K562 (cell line): ENCODE measurements around the gene FOXP4. TPM values are rescaled to one million over a fixed set of nuclear protein-coding genes. Genes with fewer than 3 reads are reported as not detected.

Experiments
- ATAC-seq: fragments of 200-7000 bp; cut with Tn5 transposase; 3 replicates; pipeline ENCODE4 v1.9.1; 2020; ENCODE audit warnings: moderate library complexity
- BruUV-seq: library from RNA; stranded (reverse); fragments of 400-500 nt; replicated peaks from 2 replicates; lab custom pipeline; 2021; lab: Mats Ljungman, UMichigan
- CTCF ChIA-PET: fragments of 300-600 bp; formaldehyde crosslinking; extraction: SDS; loops from one replicate; lab custom pipeline; 2021; ENCODE audit warnings: low intra/inter-chr PET ratio; lab: Yijun Ruan, JAX
- POLR2A ChIA-PET: fragments of 300-600, 350-650 bp; sonication (Branson Sonifier 250); formaldehyde crosslinking; extraction: SDS; loops from one replicate; lab custom pipeline; 2021; ENCODE audit warnings: antibody characterized with exemption, inconsistent platforms; lab: Yijun Ruan, JAX
- DNase-seq, 4 experiments: peaks; one replicate each; pipeline versions ENCODE4 v3.0.0 to v3.0.0-alpha.2; 2011 to 2018; ENCODE audit warnings: low spot score in 3 of 4, mixed read lengths in 3 of 4; ENCODE audit errors: extremely low read depth in 1 of 4
- FAIRE-seq: peaks from 2 replicates; lab custom pipeline; 2011; peaks lifted over from hg19 to GRCh38; lab: Jason Lieb, UNC
- H2AFZ ChIP-seq: 2 replicates; pipeline ENCODE4 v1.6.0; 2011; ENCODE audit warnings: low read depth, low read length, control low read depth, inconsistent platforms
- H3K27ac ChIP-seq: fragments of 200-600 bp; 3 replicates; pipeline ENCODE4 v1.8.0; 2011; ENCODE audit warnings: low read depth, mild to moderate bottlenecking, control low read depth, inconsistent platforms, low read length, moderate library complexity, mixed read lengths; ENCODE audit errors: extremely low read depth
- H3K27me3 ChIP-seq, 2 experiments: fragments of 300-600 bp in 1 of 2; 2 replicates in 1 of 2; 3 replicates in 1 of 2; pipeline versions ENCODE4 v1.6.0 to v1.8.0; 2011; ENCODE audit warnings: inconsistent platforms in 2 of 2, low read length in 2 of 2, mild to moderate bottlenecking in 1 of 2, mixed read lengths in 1 of 2, moderate library complexity in 1 of 2; ENCODE audit not compliant: control insufficient read depth in 2 of 2, insufficient read depth in 2 of 2
- H3K36me3 ChIP-seq: fragments of 300-600 bp; 3 replicates; pipeline ENCODE4 v1.8.0; 2011; ENCODE audit warnings: mild to moderate bottlenecking, low read length, inconsistent platforms; ENCODE audit not compliant: control insufficient read depth, insufficient read depth
- H3K4me1 ChIP-seq, 2 experiments: fragments of 200-600 bp in 1 of 2; replicated peaks in 1 of 2; 2 replicates in 1 of 2; 3 replicates in 1 of 2; pipeline versions ENCODE4 v1.5.1 to v1.8.0; 2011; ENCODE audit warnings: inconsistent platforms in 2 of 2, low read length in 2 of 2, mild to moderate bottlenecking in 1 of 2, mixed read lengths in 1 of 2, moderate library complexity in 1 of 2; ENCODE audit not compliant: control insufficient read depth in 2 of 2, insufficient read depth in 2 of 2
- H3K4me2 ChIP-seq: 2 replicates; pipeline ENCODE4 v1.6.1; 2011; ENCODE audit warnings: low read length, control low read depth, inconsistent platforms, mixed read lengths; ENCODE audit not compliant: insufficient read depth
- H3K4me3 ChIP-seq: fragments of 200-600 bp; sonication (generic), shearing (Covaris generic); 2 replicates; pipeline ENCODE4 v1.5.1; 2016; ENCODE audit warnings: control low read depth, inconsistent platforms
- H3K79me2 ChIP-seq: fragments of 200-600 bp; 3 replicates; pipeline ENCODE4 v1.8.0; 2011; ENCODE audit warnings: low read length, inconsistent platforms; ENCODE audit not compliant: control insufficient read depth, insufficient read depth
- H3K9ac ChIP-seq, 2 experiments: 2 replicates each; pipeline versions ENCODE4 v1.6.0 to v1.6.1; 2011; ENCODE audit warnings: low read depth in 2 of 2, low read length in 2 of 2, control low read depth in 1 of 2, inconsistent platforms in 1 of 2, mild to moderate bottlenecking in 1 of 2, mixed read lengths in 1 of 2; ENCODE audit not compliant: insufficient read depth in 1 of 2
- H3K9me1 ChIP-seq: one replicate; pipeline ENCODE4 v1.6.0; 2011; ENCODE audit warnings: inconsistent platforms, mild to moderate bottlenecking, low read length, moderate library complexity; ENCODE audit not compliant: control insufficient read depth, insufficient read depth
- H3K9me3 ChIP-seq: replicated peaks from 2 replicates; pipeline ENCODE4 v1.5.1; 2011; ENCODE audit warnings: low read depth, low read length, inconsistent platforms; ENCODE audit not compliant: control insufficient read depth, insufficient read depth
- H4K20me1 ChIP-seq: replicated peaks from 2 replicates; pipeline ENCODE4 v1.6.1; 2011; ENCODE audit warnings: low read length, inconsistent platforms, mixed read lengths; ENCODE audit not compliant: control insufficient read depth, insufficient read depth
- DMBX1 ChIP-seq: fragments of 250-450 bp; sonication (Bioruptor Pico); IDR thresholded peaks from 2 replicates; pipeline ENCODE4 v1.8.0; 2022; ENCODE audit warnings: inconsistent platforms, mild to moderate bottlenecking, moderate library complexity, borderline replicate concordance
- SPI1 ChIP-seq: IDR thresholded peaks from 2 replicates; pipeline ENCODE4 v1.6.1; 2011; ENCODE audit warnings: low read depth, low read length, control low read depth, borderline replicate concordance
- ZNF224 ChIP-seq: sonication (generic); formaldehyde crosslinking; IDR thresholded peaks from 2 replicates; pipeline ENCODE4 v1.8.0; 2022; ENCODE audit warnings: mild to moderate bottlenecking, missing genetic modification reagents
- ZNF408 ChIP-seq: fragments of 250-450 bp; sonication (Bioruptor Pico); IDR thresholded peaks from 2 replicates; pipeline ENCODE4 v1.4.0; 2020; ENCODE audit warnings: low read depth, mild to moderate bottlenecking, moderate library complexity
- WGBS: fragments of 100-300 bp; shearing (Covaris generic); methylation state at CpG from one replicate; pipeline ENCODE4 v1.1.6; 2016; ENCODE audit warnings: low coverage, mixed read lengths; ENCODE audit not compliant: insufficient coverage; ENCODE audit errors: missing lambda C conversion rate; 5-methylcytosine and 5-hydroxymethylcytosine counted together
- in situ Hi-C: fragments of 300-500 bp; cut with MboI; formaldehyde crosslinking; loops from 4 replicates; pipeline ENCODE4 v1.15.0; 2018; ENCODE audit warnings: inconsistent platforms, mixed read lengths
- intact Hi-C: fragments of 100-400 bp; cut with micrococcal nuclease; formaldehyde crosslinking; loops from 2 replicates; pipeline ENCODE4 v1.14.2; 2022
- polyA plus RNA-seq, 8 experiments: library from polyadenylated mRNA; depleted of rRNA in 4 of 8; stranded (reverse) in 5 of 8; unstranded in 3 of 8; fragments of >200 nt; fragmentation: Nextera tagmentation in 2 of 8; fragmentation: Illumina TruSeq in 1 of 8; extraction: Ambion mirVana in 2 of 8; extraction: Trizol in 1 of 8; gene quantifications; 2 replicates each; pipeline versions ENCODE4 v1.2.1 to v1.2.3, GENCODE V29; 2011 to 2014; ENCODE audit warnings: inconsistent platforms in 1 of 8, missing spikeins in 1 of 8
- total RNA-seq, 7 experiments: library from RNA; depleted of rRNA in 6 of 7; stranded (reverse); fragments of >200 nt in 6 of 7; fragmentation: Illumina TruSeq in 2 of 7; extraction: Trizol in 2 of 7; gene quantifications; 2 replicates each; pipeline versions ENCODE4 v1.2.1 to v1.2.3, GENCODE V29; 2011 to 2021; ENCODE audit warnings: low replicate concordance in 1 of 7
- TF ChIP-seq, protein P1 (sequence below): sonication (generic); formaldehyde crosslinking; IDR thresholded peaks from 2 replicates; pipeline ENCODE4 v1.8.0; 2022; ENCODE audit warnings: missing genetic modification reagents, mild to moderate bottlenecking, borderline replicate concordance

FOXP4 gene
- total and polyA plus RNA-seq, 9 of the 15 experiments (the other 6 are each of a cell fraction or from before 2014, with no cell fraction given) = 0.11 to 29.4 (median 2.3) TPM

DNA sequence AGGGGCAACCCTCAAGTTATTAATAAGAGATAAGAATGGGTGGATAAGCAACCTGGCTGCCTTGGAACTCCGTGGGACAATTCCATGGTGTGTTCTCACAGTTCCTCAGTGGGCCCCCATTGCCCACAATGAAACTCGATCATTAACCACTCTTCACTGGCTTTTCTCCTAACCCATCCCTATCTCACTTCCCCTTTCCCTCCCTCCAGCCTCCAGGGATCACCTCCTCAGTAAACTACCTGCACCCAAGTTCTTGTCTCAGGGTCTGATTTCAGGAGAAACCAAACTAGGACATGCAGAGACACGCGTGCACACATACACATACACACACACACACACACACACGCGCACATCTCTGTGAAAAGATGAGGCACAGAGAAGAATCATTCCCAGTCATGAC is 37.7 kb upstream of the FOXP4 start:
- WGBS = 8% methylated on average over 6 of the region's 6 CpGs
- in situ Hi-C loops (no loop called here), intact Hi-C loops (no loop called here)
- peaks cover 3% of the 10 kb centered on the region for H4K20me1 ChIP-seq
- no TSS peak for BruUV-seq
- ChIA-PET POLR2A (no interaction called here), CTCF (no interaction called here)
- ATAC-seq (no peak), DNase-seq (no peak), FAIRE-seq (no peak)
- peaks cover 49 to 76% of the 10 kb centered on the region in 2 experiments for H3K27me3 ChIP-seq
- no peak overlapping the region for H3K9ac ChIP-seq
- no peaks in the 10 kb centered on the region for H3K36me3 ChIP-seq
- no peak overlapping the region for H3K27ac ChIP-seq
- no peak overlapping the region for H2AFZ ChIP-seq
- H3K4me1 ChIP-seq = peaks cover 0 to 12% of the 10 kb centered on the region in 2 experiments; a peak in 2 of 5 replicates
- H3K4me3 ChIP-seq = no peak overlapping the region
- TF ChIP-seq DMBX1 (CRISPR knock-in tag) (no peak), ZNF408 (CRISPR knock-in tag) (no peak), SPI1 (peak; percentile 47; the same call in 1 of the 2 replicates), ZNF224 (CRISPR knock-in tag) (no peak)
- TF ChIP-seq, protein P1, sequence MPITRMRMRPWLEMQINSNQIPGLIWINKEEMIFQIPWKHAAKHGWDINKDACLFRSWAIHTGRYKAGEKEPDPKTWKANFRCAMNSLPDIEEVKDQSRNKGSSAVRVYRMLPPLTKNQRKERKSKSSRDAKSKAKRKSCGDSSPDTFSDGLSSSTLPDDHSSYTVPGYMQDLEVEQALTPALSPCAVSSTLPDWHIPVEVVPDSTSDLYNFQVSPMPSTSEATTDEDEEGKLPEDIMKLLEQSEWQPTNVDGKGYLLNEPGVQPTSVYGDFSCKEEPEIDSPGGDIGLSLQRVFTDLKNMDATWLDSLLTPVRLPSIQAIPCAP = no peak
- no peaks in the 10 kb centered on the region for H3K79me2 ChIP-seq
- no peaks in the 10 kb centered on the region for H3K9me3 ChIP-seq
- H3K4me2 ChIP-seq = no peak overlapping the region
- no peaks in the 10 kb centered on the region for H3K9me1 ChIP-seq
